SH-SY5Y (cell line): Measurements from ENCODE around the gene C11orf98.

ENCODE experiments used
- GATA2 ChIP-seq: IDR thresholded peaks from 2 replicates; pipeline ENCODE4 v1.6.1; 2011; ENCODE audit warnings: mild to moderate bottlenecking, low read depth, low read length
- GATA3 ChIP-seq: IDR thresholded peaks from 2 replicates; pipeline ENCODE4 v1.6.1; 2011; ENCODE audit warnings: low read depth, mild to moderate bottlenecking, low read length, moderate library complexity

GRCh38 chr11:62615521-62615920 lies 49.5 kb downstream of the C11orf98 start:
- TF ChIP-seq GATA2 (no peak), GATA3 (no peak)
